GM12873 (cell line): Measurements from ENCODE around the gene TFEB.

ENCODE experiments used
- TF ChIP-seq, protein P1 (sequence below): IDR thresholded peaks from 2 replicates; pipeline ENCODE4 v1.5.1; 2012; ENCODE audit warnings: low read depth, mild to moderate bottlenecking, moderate library complexity, low read length, control low read depth; ENCODE audit not compliant: insufficient read depth; ENCODE audit errors: missing control alignments

The TFEB gene

DNA sequence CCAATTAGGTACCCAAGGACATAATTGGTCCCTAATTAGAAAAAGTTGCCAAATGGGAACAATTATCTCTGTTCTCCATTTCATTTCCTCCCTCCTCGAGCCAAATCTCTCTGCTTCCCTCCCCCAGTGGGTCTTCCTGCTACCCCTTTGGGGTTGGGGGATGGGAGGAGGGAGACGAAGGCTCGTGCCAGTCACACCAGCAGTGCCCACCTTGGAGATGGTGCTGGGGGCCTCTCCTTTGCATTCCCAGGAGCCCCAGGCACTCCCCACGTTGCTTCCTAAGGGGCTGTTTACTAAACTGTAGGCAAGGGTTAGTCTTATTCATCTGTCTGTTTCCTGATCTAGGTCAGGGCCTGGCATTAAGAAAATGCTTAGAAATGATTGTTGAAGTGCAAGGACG is 64.0 kb downstream of the TFEB start:
- TF ChIP-seq, protein P1, sequence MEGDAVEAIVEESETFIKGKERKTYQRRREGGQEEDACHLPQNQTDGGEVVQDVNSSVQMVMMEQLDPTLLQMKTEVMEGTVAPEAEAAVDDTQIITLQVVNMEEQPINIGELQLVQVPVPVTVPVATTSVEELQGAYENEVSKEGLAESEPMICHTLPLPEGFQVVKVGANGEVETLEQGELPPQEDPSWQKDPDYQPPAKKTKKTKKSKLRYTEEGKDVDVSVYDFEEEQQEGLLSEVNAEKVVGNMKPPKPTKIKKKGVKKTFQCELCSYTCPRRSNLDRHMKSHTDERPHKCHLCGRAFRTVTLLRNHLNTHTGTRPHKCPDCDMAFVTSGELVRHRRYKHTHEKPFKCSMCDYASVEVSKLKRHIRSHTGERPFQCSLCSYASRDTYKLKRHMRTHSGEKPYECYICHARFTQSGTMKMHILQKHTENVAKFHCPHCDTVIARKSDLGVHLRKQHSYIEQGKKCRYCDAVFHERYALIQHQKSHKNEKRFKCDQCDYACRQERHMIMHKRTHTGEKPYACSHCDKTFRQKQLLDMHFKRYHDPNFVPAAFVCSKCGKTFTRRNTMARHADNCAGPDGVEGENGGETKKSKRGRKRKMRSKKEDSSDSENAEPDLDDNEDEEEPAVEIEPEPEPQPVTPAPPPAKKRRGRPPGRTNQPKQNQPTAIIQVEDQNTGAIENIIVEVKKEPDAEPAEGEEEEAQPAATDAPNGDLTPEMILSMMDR = no peak

DNA sequence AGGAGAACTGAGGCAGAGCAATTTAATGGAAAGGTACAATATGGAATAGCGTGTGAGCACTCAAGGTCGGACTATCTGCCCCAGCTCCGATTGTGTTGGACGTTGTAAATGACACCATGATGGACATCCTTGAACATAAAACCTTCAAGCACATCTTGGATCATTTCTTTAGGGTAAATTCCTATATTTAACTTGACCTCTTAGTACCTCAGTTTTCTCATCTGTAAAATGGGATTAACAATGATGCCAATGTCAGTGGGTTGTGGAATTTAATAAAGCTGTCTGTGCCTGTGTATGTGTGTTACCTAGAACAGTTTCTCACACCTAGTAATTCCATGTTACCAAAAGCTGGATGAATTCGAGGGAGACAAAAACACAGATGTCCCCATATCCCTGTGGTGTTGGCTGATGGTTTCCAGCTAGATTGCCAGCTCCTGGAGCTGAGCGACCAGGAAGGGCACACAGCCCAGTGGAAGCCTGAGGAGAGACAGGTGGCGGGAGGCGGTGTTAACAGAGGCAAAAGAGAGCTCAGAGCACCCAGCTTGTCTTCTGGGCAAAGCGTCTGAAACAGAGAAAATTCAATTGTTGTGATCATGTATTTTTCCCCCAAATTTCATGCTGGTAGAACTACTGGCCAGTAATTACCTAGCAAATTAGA is 64.6 kb downstream of the TFEB start:
- TF ChIP-seq, protein P1 = no peak

- TF ChIP-seq, protein P1 = no peak
Measured at GRCh38 chr6:41668968-41669367, 66.4 kb downstream of the TFEB start.

DNA sequence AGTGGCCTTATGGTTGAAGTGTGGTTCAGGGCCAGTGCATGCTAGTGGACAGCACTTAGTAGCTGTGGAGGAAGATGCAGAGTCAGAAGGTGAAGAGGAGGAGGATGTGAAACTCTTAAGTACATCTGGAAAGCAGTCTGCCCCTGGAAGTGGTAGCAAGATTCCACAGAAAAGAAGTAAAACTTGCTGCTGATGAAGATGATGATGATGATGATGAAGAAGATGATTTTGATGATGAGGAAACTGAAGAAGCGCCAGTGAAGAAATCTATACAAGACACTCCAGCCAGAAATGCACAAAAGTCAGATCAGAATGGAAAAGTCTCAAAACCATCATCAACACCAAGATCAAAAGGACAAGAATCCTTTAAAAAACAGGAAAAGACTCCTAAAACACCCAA is 68.2 kb downstream of the TFEB start:
- TF ChIP-seq, protein P1 = no peak

GRCh38 chr6:41664271-41664670 is 71.1 kb downstream of the TFEB start:
- TF ChIP-seq, protein P1 = no peak

DNA sequence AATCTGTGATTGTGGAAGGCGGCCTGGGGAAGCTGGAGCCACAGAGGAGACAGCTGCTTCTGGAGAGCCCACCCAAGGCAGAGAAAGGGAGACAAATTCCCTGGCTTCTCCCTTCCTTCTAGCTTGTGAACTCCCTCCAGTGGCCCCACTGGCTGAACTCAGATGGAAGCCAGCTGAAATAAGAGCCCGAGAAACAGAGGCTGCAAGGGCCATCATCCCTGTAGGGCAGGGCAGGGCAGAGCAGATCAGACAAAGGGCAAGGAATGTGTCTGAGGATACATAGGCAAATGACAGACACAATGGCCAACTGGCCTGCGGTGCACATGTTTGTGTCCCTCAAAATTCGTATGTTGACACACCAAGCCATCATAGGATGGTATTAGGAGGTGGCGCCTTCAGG is 71.8 kb downstream of the TFEB start:
- TF ChIP-seq, protein P1 = no peak

GRCh38 chr6:41659935-41660334 is 75.5 kb downstream of the TFEB start:
- TF ChIP-seq, protein P1 = no peak
